IPS-11a (cell line): ENCODE results near the gene TCHP.

ENCODE experiments used
- H3K4me3 ChIP-seq: one replicate; pipeline ENCODE4 v1.5.1; 2013; ENCODE audit warnings: low read depth, low read length, control low read depth

The TCHP gene

DNA sequence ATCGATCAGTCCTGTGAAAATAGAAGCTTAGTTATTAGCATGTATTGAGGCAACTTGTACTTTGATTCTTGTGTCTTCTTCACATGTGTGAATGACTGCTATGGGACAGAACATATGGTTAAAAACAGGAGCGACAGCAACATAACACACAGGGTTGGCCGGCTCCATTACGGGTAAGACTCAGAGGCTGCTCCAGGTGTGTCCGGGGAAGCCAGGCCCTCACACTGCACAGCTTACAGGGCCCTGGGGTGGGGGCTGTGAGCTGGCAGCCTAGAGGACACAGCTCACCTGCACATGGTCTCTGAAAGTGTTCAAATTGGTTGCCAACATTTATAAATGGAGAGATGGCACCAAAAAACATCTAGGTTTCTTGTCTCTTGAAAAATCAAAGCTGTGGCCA lies 31.1 kb downstream of the TCHP start:
- no peak overlapping the region for H3K4me3 ChIP-seq

DNA sequence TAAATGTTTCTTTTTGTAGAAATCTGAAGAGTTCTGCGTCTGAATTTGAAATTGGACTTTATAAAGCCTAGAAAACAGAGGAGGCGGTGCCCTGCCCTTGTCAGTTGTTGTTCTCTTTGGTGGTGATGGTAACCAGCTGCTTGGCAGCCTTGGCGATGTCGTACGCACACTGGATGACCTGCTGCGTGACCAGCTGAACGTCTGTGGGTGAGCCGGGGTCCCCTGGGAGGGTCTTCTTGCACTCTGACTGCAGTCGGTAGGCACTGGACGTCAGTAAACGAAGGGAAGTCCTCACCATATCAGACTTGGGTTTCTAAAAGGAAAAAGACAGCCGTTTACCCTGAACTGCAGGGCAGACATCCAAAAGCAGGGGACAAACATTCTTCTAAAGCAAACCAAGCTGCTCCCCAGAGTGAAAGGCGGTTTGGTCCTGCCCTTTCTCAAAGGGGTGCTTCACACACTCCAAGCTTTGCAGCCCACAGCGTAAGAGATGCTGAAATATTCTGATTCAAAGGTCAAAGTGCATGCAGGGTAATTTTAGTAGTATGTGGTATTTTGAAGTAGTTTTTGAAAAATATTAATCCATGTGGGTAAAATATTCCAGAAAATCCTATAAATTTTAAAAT lies 32.9 kb downstream of the TCHP start:
- H3K4me3 ChIP-seq = no peak overlapping the region

DNA sequence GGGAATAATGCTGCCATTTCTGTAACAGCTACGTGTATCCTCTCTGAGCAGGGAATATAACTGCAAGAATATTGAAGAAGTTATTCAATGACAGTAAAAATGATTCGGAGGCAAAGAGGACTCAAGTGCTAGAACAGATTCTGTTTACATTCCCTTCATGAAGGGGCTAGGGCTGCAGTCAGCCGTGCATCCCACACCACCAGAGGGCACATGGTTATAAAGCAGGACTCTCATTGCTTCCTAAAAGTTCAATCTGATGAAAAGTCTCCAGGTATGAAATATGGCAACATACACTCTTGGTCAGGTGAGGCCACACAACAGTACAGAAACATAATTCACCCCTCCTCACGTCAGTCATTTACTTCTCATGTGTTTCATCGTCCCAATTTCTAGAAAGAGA lies 34.0 kb downstream of the TCHP start:
- H3K4me3 ChIP-seq = no peak overlapping the region

DNA sequence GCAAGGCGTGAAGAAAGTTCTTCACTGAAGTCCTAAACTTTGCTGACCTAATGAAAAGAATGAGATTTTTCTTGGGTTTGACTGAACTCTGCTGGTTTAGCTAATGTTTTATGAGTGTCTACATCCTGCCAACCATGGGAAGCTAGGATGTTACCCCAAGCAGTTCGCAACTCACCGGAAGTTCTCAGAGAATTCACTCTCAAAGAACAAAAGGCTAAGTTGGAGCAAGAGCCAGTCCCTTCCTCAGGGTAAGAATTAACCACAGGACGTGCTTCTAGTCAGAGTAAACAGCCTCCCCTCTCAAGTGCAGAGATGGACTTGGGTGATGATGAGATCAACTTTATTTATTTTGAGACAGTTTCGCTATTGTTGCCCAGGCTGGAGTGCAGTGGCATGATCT lies 37.3 kb downstream of the TCHP start:
- H3K4me3 ChIP-seq = no peak overlapping the region

DNA sequence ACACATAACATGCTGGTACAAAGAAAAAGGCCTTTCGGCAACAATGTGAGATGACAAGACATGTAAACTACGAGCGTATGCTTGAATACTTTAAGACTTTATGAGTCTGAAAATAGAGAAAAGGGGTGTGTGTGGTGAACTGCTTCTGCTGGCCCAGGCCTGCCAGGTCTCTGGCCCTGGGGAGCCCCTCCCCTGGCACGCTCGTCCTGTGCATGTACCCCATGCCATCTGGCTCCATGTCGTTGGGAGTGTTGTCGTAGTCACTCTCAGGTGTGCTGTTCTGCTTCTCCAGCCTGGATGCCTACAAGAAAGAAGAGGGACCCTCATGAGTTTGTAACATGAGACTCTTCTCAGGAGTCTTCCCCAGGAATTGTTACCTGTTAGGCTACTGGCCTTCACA lies 38.9 kb downstream of the TCHP start:
- no peak overlapping the region for H3K4me3 ChIP-seq

DNA sequence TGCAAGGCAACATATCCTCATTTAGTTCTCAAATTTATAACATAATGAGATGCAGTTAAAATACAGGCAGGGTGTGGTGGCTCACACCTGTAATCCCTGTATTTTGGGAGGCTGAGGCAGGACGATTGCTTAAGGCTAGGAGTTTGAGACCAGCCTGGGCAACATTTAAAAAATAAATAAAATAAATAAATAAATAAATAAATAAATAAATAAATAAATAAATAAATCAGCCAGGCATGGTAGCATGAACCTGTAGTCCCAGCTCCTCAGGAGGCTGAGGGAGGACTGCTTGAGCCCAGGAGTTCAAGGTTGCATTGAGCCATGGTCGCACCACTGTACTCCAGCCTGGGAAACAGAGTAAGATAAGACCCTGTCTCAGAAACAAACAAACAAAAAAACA lies 39.4 kb downstream of the TCHP start:
- no peak overlapping the region for H3K4me3 ChIP-seq

DNA sequence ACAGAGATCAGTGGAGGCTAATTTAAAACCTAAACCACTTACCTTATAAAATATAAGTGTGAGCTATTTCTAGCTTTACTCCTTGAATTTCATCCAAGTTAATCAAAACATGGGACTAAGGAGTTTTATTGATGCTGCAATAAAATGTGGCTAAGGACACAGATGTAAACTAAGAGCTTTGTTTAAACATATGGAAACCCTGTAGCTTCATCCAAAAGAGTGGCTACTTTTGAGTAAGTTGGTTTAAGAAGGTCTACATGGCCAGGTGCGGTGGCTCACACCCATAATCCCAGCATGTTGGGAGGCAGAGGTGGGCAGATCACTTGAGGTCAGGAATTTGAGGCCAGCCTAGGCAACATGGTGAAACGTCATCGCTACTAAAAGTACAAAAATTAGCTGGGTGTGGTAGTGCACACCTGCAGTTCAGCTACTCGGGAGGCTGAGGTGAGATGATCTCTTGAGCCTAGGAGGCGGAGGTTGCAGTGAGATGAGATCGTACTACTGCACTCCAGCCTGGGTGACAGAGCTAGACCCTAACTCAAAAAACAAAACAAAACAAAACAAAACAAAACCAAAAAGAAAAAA lies 40.4 kb downstream of the TCHP start:
- no peak overlapping the region for H3K4me3 ChIP-seq

DNA sequence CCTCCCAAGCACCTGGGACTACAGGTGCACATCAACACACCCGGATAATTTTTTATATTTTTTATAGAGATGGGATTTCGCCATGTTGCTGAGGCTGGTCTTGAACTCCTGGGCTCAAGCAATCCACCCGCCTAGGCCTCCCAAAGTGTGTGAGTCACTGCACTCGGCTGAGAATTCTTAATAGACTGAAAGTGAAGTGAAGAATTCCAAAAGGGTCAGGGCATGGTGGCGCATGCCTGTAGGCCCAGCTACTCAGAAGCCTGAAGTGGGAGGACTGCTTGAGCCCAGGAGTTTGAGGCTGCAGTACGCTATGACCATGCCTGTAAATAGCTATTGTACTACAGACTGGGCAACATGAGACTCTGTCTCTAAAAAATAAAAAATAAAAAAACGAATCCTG lies 43.7 kb downstream of the TCHP start:
- H3K4me3 ChIP-seq = no peak overlapping the region

DNA sequence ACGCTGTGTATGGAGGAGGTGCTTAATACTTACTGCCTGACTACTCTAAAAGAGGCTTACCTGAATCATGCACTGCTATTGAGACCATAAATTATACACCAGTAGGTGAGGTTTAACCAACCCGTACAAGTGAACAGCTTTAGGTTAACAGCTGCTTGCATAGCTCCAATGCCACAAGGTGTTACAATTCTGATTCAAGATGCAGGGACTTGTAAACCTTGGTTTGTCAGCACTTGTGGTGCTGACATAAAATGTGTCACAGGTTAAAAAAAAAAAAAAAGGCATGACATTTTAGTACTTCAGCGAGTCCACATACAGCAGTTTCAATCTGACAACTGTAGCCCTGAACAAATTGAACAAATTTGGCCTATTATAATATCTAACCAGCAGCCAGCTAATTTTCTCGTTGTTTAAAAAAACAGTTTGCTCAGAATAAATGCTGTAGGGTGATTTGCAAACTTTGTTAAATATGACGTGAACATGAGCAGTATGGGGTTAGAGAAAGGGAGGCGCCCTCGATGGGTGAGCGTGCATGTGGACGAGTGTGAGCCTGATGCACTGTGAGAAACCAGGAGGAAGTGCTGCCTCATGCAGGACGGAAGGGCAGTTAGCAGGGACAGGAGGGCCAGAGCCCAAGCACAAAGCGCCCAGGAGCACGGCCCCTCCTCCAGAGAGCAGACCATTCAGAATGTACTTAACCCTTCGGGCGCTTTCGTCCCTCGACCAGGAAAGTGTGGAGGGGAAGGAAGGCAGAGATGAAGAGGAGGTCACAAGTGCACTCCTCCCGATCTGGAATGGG lies 44.7 kb downstream of the TCHP start:
- no peak overlapping the region for H3K4me3 ChIP-seq

DNA sequence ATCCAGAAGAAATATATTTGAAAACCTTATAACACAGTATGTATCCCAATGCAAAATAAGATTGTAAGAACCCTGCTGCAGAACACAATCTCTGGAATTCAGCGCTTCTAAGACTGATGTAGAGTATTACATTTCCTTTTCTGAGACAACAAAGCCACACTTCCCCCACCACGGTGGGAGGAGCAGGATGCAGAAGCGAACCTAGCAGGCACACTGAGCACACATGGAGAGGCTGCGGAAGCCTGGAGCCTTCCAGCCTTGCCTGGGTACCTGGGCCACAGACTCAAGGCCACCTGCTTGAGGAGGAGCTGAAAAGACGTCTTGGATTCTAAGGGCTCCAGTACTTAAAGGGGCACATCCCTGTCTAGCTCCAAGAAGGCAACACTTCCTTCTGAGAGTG lies 46.4 kb downstream of the TCHP start:
- no peak overlapping the region for H3K4me3 ChIP-seq

DNA sequence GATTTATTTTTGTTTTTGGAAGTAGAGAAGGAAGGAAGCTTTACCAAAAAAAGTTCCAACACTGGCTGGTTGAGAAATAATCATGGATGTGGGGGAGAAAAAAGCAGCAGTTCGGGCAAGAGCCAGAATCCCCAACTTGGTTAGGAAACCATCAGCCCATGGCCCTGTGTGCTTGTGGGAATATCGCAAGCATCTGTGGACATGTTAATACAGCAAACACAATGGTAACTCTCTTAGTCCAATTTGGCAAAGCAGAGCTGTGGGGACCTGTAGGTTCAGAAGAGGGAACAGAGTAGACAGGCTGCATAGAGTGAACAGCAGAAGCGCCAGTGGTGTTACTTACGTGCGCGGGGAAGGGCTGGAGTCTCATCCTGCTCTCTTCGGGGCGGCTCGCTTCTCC lies 46.8 kb downstream of the TCHP start:
- H3K4me3 ChIP-seq = no peak overlapping the region

DNA sequence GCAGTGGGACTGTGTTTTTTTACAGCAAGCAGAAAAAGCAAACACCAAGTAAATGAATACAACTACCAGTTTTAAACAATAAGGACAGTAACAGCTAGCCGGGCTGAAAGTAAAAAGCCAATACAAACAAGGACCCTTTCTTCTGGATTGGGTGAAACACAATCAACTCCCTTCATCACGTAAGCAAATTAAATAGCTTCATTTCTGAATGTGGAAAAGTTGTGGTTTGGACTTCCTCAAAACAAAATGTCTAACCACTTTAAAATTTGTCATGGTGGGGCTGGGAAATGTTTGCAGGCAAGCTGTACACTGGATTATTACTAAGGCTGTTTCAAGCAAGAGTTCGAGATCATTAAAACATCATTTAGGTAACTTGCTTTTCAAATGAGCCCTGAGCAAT lies 47.4 kb downstream of the TCHP start:
- no peak overlapping the region for H3K4me3 ChIP-seq

DNA sequence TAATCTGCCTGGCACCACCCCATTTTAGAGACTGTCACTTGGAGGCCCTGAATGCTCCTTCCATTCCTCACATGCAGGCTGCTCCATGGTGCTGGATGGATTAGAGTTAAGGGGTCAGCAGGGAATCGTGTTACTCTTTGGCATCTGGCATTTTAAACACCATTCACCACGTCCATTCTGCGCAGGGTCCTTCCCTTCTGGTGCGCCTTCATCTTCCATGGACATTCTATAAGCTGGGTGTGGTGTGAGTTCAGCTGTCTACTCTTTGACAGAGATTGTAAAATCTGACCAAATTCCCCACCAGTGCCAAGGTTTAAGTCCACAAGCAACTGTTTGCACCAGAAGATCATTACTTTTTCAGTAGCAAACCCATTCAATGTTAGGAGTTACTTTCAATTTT lies 48.3 kb downstream of the TCHP start:
- no peak overlapping the region for H3K4me3 ChIP-seq

DNA sequence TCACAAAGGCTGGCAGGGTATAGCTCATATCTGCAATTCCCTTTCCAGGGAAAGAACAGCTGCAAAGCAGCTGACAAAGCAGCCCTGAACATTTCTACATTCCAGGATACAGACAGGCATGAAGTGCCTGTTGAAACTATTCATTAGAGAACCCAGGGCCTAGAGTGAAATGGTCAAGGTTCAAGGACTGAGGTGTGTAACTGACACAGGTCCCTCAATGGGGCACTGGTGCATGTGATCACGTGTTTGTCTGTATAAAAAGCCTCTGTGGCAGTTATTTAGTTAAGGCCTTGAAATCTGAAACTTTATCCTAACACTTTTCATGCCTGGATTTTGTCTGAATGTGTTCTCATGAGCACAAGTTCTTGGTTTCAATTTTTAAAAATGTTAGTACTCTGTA lies 49.0 kb downstream of the TCHP start:
- H3K4me3 ChIP-seq = no peak overlapping the region

DNA sequence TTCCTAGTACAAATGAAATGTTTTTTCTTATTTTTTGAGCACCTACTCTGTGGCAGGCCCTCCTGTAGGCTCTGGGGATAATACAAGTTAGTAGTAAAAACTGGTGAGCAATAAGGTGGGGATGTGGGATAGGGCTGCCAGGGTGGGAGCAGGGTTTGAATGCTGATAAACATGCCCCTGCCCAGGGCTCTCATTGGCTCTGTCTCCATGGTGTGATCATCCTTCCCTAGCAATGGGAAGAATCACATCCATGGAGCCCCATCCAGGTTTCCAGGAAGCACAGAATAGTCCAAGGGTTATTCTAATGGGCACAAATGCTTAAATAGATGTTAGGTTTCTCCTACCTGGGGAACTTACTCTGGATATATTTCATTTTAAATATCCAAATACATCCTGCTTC lies 50.6 kb downstream of the TCHP start:
- H3K4me3 ChIP-seq = no peak overlapping the region

DNA sequence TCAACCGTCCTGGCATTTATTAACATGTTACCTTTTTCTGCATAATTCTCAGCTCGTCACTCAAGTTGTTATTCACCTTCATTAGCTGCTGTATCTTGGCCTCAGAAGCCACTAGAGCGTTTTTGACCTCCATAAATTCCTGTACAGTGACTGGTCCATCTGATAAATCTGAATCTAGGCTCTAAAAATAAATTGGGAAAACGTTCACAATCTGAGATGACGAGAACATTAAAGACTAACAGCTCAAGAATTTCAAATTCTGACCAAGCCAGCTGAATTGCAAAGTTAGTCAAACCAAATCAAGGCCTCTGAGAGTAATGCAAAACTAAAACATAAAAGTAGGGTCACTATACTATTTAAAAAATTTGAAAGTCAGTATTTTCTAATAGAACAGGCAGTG lies 51.1 kb downstream of the TCHP start:
- H3K4me3 ChIP-seq = no peak overlapping the region

DNA sequence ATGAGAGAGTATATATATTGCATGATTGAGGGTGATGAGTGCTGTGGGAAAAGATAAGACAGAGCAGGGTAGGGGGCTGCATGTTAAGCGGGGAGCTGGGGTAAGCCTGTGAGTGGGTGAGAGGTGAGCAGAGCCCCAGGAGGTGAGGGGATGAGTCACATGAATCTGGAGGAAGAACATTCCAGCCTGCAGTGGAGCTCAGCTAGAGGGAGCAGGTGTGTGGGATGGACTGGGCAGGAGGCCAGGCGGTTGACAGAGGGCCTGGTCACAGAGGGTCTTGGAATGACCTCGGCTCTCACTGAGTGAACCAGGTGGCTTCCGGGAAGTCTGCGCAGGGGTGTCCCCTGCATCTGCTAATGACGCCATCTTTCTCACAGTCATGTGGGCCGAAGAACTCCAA lies 51.7 kb downstream of the TCHP start:
- no peak overlapping the region for H3K4me3 ChIP-seq

DNA sequence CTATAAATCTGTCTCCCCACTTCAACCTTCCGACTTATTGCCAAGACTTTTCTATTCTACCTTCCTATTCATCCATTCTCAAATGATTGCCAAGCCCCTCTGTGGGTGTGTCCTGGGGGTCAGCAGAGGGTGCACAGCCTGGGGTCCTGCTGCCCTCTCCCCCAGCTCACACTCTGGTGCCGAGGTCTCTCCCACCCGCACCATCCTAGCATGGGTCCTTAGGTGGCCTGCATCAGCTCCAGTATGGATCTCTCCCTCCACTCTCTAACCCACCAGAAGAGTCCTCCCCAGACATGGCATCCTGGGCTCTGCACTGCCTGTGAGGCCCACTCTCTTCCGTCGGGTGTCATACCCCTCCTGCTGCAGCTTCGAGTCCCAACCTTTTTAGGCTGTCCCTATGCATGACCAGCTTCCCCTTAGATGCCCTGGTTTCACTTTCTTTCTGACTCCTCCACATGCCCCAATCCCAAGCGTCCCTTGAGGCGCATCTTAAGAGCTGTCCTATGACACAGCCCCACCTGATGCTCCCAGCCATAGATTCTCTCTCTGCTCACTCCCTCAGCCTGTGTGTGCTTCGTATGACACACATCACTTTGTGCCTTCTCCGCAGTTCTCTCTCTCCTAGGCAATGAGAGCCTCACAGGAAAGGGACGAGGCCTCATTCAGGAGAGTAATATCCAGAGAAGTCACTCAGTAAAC lies 52.2 kb downstream of the TCHP start:
- no peak overlapping the region for H3K4me3 ChIP-seq

DNA sequence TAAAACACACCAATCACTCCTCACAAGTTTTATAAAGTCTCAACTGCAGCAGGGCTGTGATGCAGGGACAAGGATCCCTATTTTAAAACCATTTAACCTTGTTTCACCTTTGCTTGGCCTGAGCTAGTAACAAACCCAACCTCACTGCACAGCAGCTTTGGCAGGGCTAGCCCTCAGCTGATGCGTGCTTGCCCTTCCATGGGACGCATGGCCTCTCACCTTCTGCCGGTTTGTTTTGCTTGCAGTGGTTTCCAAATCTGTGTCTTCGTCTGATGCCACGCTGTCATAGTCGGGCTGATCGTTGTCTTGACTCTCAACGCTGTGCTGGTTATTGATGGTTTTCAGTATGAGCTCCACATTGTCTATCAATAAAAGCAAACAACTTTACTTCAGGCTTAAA lies 52.8 kb downstream of the TCHP start:
- H3K4me3 ChIP-seq = no peak overlapping the region

DNA sequence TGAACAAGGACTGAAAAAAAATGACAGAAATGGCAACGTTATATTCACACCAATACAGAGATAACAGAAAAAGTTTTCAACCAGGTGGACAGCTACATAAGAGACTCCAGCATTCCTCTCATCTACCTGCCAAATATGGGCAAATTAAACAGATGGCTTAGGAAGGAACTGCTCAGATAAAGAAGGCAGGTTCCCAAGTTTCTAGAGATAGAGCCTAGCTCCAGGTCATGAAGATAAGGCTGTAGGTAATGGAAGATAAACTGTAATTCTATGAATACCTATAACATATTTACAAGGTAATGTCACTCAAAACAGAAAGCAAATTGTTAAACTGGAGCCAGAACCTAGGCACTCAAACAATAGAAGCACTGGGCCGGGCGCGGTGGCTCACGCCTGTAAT lies 53.6 kb downstream of the TCHP start:
- no peak overlapping the region for H3K4me3 ChIP-seq

DNA sequence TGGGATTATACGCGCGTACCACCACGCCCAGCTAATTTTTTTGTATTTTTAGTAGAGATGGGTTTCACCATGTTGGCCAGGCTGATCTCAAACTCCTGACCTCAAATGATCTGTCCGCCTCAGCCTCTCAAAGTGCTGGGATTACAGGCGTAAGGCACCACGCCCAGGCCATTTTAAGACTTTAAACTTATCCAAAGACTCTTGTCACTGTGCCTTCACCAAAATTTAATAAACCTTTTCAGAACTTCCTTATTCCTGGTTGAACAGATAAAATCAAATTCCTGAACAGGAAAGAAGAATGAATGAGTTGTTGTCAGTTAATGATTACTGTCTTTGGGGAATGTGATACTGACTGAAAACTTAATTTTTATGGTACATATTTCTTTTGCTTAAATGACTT lies 58.3 kb downstream of the TCHP start:
- H3K4me3 ChIP-seq = no peak overlapping the region
